ENCODE measurements around the gene PJA2. TPM values are rescaled to one million over a fixed set of nuclear protein-coding genes. Genes with fewer than 3 reads are reported as not detected.

PJA2 gene
- total and polyA plus RNA-seq, 2 of the 8 experiments (the other 6 are each of a cell fraction or from before 2014, with no cell fraction given): 15.3 to 47.7 TPM

DNA sequence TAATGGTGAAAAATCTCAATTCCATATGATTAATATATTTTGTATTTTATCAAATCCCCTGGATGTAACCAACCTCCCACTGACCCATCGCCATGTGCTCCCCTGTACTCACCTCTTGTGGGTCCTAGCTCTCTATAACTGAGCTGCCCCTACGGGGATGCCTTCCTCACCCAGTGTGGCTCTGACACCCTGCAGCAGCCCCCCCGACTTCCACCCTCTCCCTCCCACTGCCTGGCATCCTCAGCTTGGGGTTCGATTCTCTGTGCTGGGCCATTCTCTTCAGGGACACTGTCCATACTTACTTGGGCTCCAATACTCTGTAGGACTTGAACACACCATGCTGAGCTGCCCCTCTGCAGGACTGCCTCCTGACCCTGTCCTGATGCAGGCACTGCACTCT lies 87.1 kb downstream of the PJA2 start:
- Histone ChIP-seq H3K56ac (replicated peaks; ENCODE audit: insufficient read length, low read depth, low read length) (no peak overlapping the region), H3K18ac (ENCODE audit: extremely low read depth, low read length) (no peak overlapping the region), H3K14ac (ENCODE audit: insufficient read length) (no peak overlapping the region), H4K5ac (ENCODE audit: insufficient read length, low read depth, low read length) (no peak overlapping the region), H2BK5ac (ENCODE audit: low read depth, low read length) (no peak overlapping the region), H3K23me2 (ENCODE audit: low read depth, low read length) (no peaks in the 10 kb centered on the region), H3K4me2 (ENCODE audit: insufficient read depth in 1 of 2, low read depth in 2 of 2, low read length in 2 of 2) (no peak overlapping the region), H3K9ac (replicated peaks in 1 of 4; ENCODE audit: extremely low read depth in 1 of 4, low read depth in 3 of 4, low read length in 3 of 4) (no peak overlapping the region), H2BK15ac (ENCODE audit: low read length) (no peak overlapping the region), H3K27ac (ENCODE audit: low read depth, low read length) (no peak overlapping the region), H3K4me3 (ENCODE audit: extremely low read depth in 1 of 4, insufficient read depth in 2 of 4, low read depth in 3 of 4, low read length in 4 of 4) (no peak overlapping the region), H3K4me1 (replicated peaks in 1 of 4; ENCODE audit: control insufficient read depth in 3 of 4, insufficient read depth in 4 of 4, low read length in 3 of 4) (no peaks in the 10 kb centered on the region), H3K9me3 (ENCODE audit: insufficient read depth in 2 of 2, low read depth in 1 of 2, low read length in 1 of 2) (no peaks in the 10 kb centered on the region), H2BK120ac (replicated peaks; ENCODE audit: low read depth, low read length) (no peak overlapping the region), H3K27me3 (replicated peaks in 1 of 4; ENCODE audit: control insufficient read depth in 3 of 4, extremely low read depth in 1 of 4, insufficient read depth in 3 of 4, low read length in 3 of 4) (peaks cover 0 to 1% (median 0%) of the 10 kb centered on the region in 4 experiments; a peak in 1 of 7 replicates), H4K91ac (replicated peaks; ENCODE audit: insufficient read length, low read length) (no peak overlapping the region), H3K36me3 (ENCODE audit: control insufficient read depth in 2 of 4, insufficient read depth in 4 of 4, low read length in 3 of 4) (no peaks in the 10 kb centered on the region), H2BK12ac (ENCODE audit: low read depth, low read length) (no peak overlapping the region), H2BK20ac (ENCODE audit: low read length) (no peak overlapping the region), H2AFZ (ENCODE audit: low read length) (no peak overlapping the region), H3K79me1 (ENCODE audit: low read depth, low read length) (no peaks in the 10 kb centered on the region), H4K8ac (ENCODE audit: extremely low read depth, insufficient read depth, low read length) (no peak overlapping the region), H3K79me2 (ENCODE audit: control insufficient read depth in 1 of 2, insufficient read depth in 2 of 2, low read length in 2 of 2) (no peaks in the 10 kb centered on the region), H3K23ac (ENCODE audit: insufficient read length) (no peak overlapping the region), H3K4ac (replicated peaks; ENCODE audit: insufficient read length, low read depth, low read length) (no peak overlapping the region), H2AK5ac (ENCODE audit: low read depth, low read length) (no peak overlapping the region), H4K20me1 (replicated peaks in 1 of 2; ENCODE audit: control insufficient read depth in 1 of 2, insufficient read depth in 2 of 2, low read length in 2 of 2) (no peaks in the 10 kb centered on the region)
- CTCF ChIA-PET (ENCODE audit: partially characterized antibody): interaction anchor here (0.7 kb wide), 1 partner anchor 145 kb away, joined by 3 read pairs; no protein-coding TSS in a partner anchor
- POLR2A ChIA-PET (ENCODE audit: partially characterized antibody): no interaction called here
- 90% methylated on average over 4 of the region's 4 CpGs; no CpG with 5 or more reads in 1 of the 2 experiments for WGBS, 2 experiments (ENCODE audit: extremely low coverage in 1 of 2, insufficient coverage in 1 of 2, insufficient read length in 1 of 2, insufficient replicate concordance in 2 of 2, low coverage in 1 of 2, low lambda C conversion rate in 2 of 2, missing lambda C conversion rate in 1 of 2)
- DNase-seq (ENCODE audit: low read depth in 1 of 2, low spot score in 2 of 2) (no peak), FAIRE-seq (no peak)
- no peak for TF ChIP-seq SIN3A (conservative IDR thresholded peaks at IDR 0.05 in 1 of 2, IDR thresholded peaks at IDR 0.05 in 1 of 2; ENCODE audit: low read depth in 1 of 2, low read length in 2 of 2)
- no peak for TF ChIP-seq JUND (IDR thresholded peaks at IDR 0.05; ENCODE audit: low read length)
- no peak for TF ChIP-seq PHF8 (conservative IDR thresholded peaks at IDR 0.05; ENCODE audit: low read depth, low read length)
- TF ChIP-seq TAF7 (optimal IDR thresholded peaks at IDR 0.05; ENCODE audit: borderline replicate concordance, low read depth, low read length): no peak
- TF ChIP-seq CHD1 (IDR thresholded peaks at IDR 0.05; ENCODE audit: low read depth, low read length): no peak
- TF ChIP-seq RFX5 (IDR thresholded peaks at IDR 0.05; ENCODE audit: borderline replicate concordance, low read depth, low read length): no peak
- no peak for TF ChIP-seq RXRA (IDR thresholded peaks at IDR 0.05; ENCODE audit: insufficient read depth, low read depth, low read length)
- TF ChIP-seq HDAC6 (IDR thresholded peaks at IDR 0.05; ENCODE audit: low read depth, low read length): no peak
- TF ChIP-seq EGR1 (IDR thresholded peaks at IDR 0.05; ENCODE audit: borderline replicate concordance, low read depth, low read length): no peak
- no peak for TF ChIP-seq POLR2A (IDR thresholded peaks at IDR 0.05; ENCODE audit: control extremely low read depth in 1 of 2, low read depth in 2 of 2, low read length in 2 of 2)
- no peak for TF ChIP-seq EP300 (IDR thresholded peaks at IDR 0.05; ENCODE audit: borderline replicate concordance in 1 of 2, low read depth in 2 of 2, low read length in 2 of 2)
- TF ChIP-seq GTF2F1 (IDR thresholded peaks at IDR 0.05; ENCODE audit: borderline replicate concordance, low read depth, low read length): no peak

Measured in H1 (cell line).